ENCODE results near the gene STX2. TPM values are rescaled to one million over a fixed set of nuclear protein-coding genes. Genes with fewer than 3 reads are reported as not detected.

STX2 gene
- total and polyA plus RNA-seq, 10 of the 15 experiments (the other 5 are each of a cell fraction or from before 2014, with no cell fraction given): 6.0 to 22.2 (median 10.0) TPM

GRCh38 chr12:130780880-130781575 lies 58.0 kb downstream of the STX2 start:
- Histone ChIP-seq H3K79me2 (ENCODE audit: control insufficient read depth, insufficient read depth, low read length) (no peaks in the 10 kb centered on the region), H3K9ac (ENCODE audit: control insufficient read depth, insufficient read depth, low read length) (no peak overlapping the region), H3K27me3 (replicated peaks in 1 of 2; ENCODE audit: control insufficient read depth in 2 of 2, insufficient read depth in 2 of 2, low read length in 1 of 2) (no peaks in the 10 kb centered on the region; a peak in 1 of 4 replicates), H3K4me1 (ENCODE audit: control insufficient read depth, insufficient read depth, low read length) (no peaks in the 10 kb centered on the region), H3K4me2 (ENCODE audit: control insufficient read depth, insufficient read depth) (no peak overlapping the region), H3K4me3 (no peak overlapping the region), H2AFZ (ENCODE audit: control insufficient read depth, low read depth, low read length) (no peak overlapping the region), H3K9me3 (replicated peaks; ENCODE audit: control insufficient read depth, insufficient read depth, low read length) (no peaks in the 10 kb centered on the region; the same call in 1 of the 3 replicates), H3K36me3 (ENCODE audit: control insufficient read depth in 2 of 2, insufficient read depth in 2 of 2, low read length in 1 of 2) (no peaks in the 10 kb centered on the region), H4K20me1 (ENCODE audit: control insufficient read depth, insufficient read depth) (no peaks in the 10 kb centered on the region), H3K27ac (ENCODE audit: control insufficient read depth, insufficient read depth) (no peak overlapping the region)
- RAD21 ChIA-PET (ENCODE audit: unreplicated experiment): no interaction called here
- SMC1A ChIA-PET (ENCODE audit: uncharacterized antibody, unreplicated experiment): interaction anchor here (0.6 kb wide), 1 partner anchor 36 kb away, joined by 3 read pairs; no protein-coding TSS in a partner anchor
- FAIRE-seq (no peak), ATAC-seq (no peak), DNase-seq (ENCODE audit: low read depth, low spot score) (no peak)
- intact Hi-C loops (cut with micrococcal nuclease; ENCODE audit: unreplicated experiment): no loop called here
- 86% methylated on average over 28 of the region's 28 CpGs for WGBS (ENCODE audit: insufficient coverage, insufficient replicate concordance, low lambda C conversion rate, missing lambda C conversion rate)
- CTCF ChIA-PET: no interaction called here
- POLR2A ChIA-PET: no interaction called here
- BruUV-seq (replicated peaks): no TSS peak
- in situ Hi-C loops (cut with MboI): no loop called here
- TF ChIP-seq CREB1 (IDR thresholded peaks at IDR 0.05; ENCODE audit: low read depth) (no peak), TCF7 (IDR thresholded peaks at IDR 0.05; ENCODE audit: borderline replicate concordance) (no peak), CUX1 (IDR thresholded peaks at IDR 0.05; ENCODE audit: insufficient replicate concordance, low read depth, low read length) (no peak), PRDM15 (CRISPR knock-in tag; IDR thresholded peaks at IDR 0.05) (no peak), MLLT1 (IDR thresholded peaks at IDR 0.05) (no peak), SPI1 (IDR thresholded peaks at IDR 0.05; ENCODE audit: borderline replicate concordance, insufficient read depth, low read depth, low read length) (no peak), EZH2 (IDR thresholded peaks at IDR 0.05; ENCODE audit: borderline replicate concordance, control insufficient read depth, low read depth, low read length) (no peak), TAF1 (IDR thresholded peaks at IDR 0.05; ENCODE audit: borderline replicate concordance, low read depth, low read length) (no peak), ZBTB33 (IDR thresholded peaks at IDR 0.05) (no peak), MXI1 (IDR thresholded peaks at IDR 0.05; ENCODE audit: low read depth, low read length) (no peak)

Data from GM12878 (cell line).